Activated naive CD4-positive, alpha-beta T cell treated with anti-CD3 and anti-CD28 coated beads, Interleukin-2, amount 50 U/mL, for 16 hours (primary cell): ENCODE measurements around the gene UGT8.

Experiments used
- DNase-seq: peaks from one replicate; pipeline ENCODE4 v3.0.0-alpha.2; 2020

The UGT8 gene

GRCh38 chr4:114694770-114695169 lies 96.2 kb downstream of the UGT8 start:
- DNase-seq: no peak

DNA sequence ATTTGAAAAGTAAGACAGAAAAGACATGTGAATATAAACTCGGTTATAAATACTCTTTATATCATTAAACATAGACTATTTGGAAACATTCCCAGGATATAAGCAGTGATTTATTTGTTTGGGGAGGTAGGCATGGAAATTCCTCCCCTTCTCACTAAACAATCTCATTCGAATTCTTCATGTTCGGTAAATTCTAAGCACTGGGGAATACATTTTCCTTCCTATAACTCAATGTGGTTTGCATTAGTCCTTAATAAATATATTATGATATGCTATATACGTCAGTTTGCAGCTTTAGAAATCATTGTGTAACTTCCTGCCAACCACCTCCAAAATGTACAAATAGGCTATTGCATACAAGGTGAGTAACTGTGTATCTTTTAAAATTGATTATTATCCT lies 99.6 kb downstream of the UGT8 start:
- no peak for DNase-seq

- no peak for DNase-seq
These were observed 102.9 kb downstream of the UGT8 start for GRCh38 chr4:114701491-114701890.

GRCh38 chr4:114717432-114717831 lies 118.8 kb downstream of the UGT8 start:
- DNase-seq: no peak

DNA sequence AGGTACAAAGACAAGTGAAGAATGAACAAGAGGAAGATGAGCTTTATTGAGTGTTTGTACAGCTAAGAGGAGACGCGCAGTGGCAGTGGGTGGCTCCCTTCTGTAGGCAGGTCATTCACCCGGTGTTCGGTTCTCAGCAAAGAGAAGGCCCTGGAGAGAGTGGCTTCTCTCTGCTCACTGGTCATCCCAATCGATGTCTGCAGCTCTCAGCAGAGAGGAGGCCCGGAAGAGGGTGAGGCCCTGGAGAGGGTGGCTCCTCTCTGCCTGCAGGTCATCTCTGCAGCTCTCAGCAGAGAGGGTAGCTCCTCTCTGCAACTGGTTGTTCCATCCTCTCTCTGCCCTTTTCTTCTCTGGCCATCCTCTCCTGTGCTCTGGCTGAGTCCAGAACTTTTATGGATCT lies 126.5 kb downstream of the UGT8 start:
- DNase-seq: no peak

- DNase-seq: no peak
These were observed 128.9 kb downstream of the UGT8 start for GRCh38 chr4:114727461-114727860.
